Progenitor cell of endocrine pancreas (in vitro differentiated cells): ENCODE measurements around the gene CLTC. TPM values are rescaled to one million over a fixed set of nuclear protein-coding genes. Genes with fewer than 3 reads are reported as not detected.

Source experiments
- DNase-seq: peaks from one replicate; pipeline ENCODE4 v3.0.0; 2021; ENCODE audit warnings: low spot score; ENCODE audit not compliant: unreplicated experiment
- H3K27ac Mint-ChIP-seq: 2 replicates; pipeline ENCODE4 v1.8.0; 2021; ENCODE audit warnings: mild to moderate bottlenecking, moderate library complexity, mixed read lengths
- H3K27me3 Mint-ChIP-seq: 2 replicates; pipeline ENCODE4 v1.8.0; 2021; ENCODE audit warnings: mixed read lengths
- H3K36me3 Mint-ChIP-seq: 2 replicates; pipeline ENCODE4 v1.8.0; 2022; ENCODE audit warnings: mixed read lengths; ENCODE audit not compliant: insufficient read depth
- H3K4me1 Mint-ChIP-seq: 2 replicates; pipeline ENCODE4 v1.8.0; 2021; ENCODE audit warnings: low read depth, mixed read lengths
- H3K4me3 Mint-ChIP-seq: 2 replicates; pipeline ENCODE4 v1.8.0; 2021; ENCODE audit warnings: low read depth, mild to moderate bottlenecking, moderate library complexity, mixed read lengths
- H3K9me3 Mint-ChIP-seq: 2 replicates; pipeline ENCODE4 v1.8.0; 2021; ENCODE audit warnings: low read depth, mixed read lengths
- total RNA-seq: library from RNA; stranded (reverse); gene quantifications from 2 replicates; pipeline ENCODE4 v1.2.1, GENCODE V29; 2021
- TF ChIP-seq, protein P1 (sequence below): fragments of 200-600 bp; sonication (generic); IDR thresholded peaks from one replicate; pipeline ENCODE4 v1.5.0; 2021; ENCODE audit warnings: antibody characterized with exemption, mild to moderate bottlenecking; ENCODE audit not compliant: unreplicated experiment

Gene CLTC
- total RNA-seq, 1 donor from 2014 or later = 185 TPM

- Mint-ChIP-seq H3K36me3 (peaks cover 3% of the 10 kb centered on the region), H3K9me3 (no peaks in the 10 kb centered on the region), H3K27me3 (no peaks in the 10 kb centered on the region), H3K4me1 (peaks cover 7% of the 10 kb centered on the region), H3K4me3 (no peak overlapping the region), H3K27ac (no peak overlapping the region)
- DNase-seq = no peak
- TF ChIP-seq, protein P1, sequence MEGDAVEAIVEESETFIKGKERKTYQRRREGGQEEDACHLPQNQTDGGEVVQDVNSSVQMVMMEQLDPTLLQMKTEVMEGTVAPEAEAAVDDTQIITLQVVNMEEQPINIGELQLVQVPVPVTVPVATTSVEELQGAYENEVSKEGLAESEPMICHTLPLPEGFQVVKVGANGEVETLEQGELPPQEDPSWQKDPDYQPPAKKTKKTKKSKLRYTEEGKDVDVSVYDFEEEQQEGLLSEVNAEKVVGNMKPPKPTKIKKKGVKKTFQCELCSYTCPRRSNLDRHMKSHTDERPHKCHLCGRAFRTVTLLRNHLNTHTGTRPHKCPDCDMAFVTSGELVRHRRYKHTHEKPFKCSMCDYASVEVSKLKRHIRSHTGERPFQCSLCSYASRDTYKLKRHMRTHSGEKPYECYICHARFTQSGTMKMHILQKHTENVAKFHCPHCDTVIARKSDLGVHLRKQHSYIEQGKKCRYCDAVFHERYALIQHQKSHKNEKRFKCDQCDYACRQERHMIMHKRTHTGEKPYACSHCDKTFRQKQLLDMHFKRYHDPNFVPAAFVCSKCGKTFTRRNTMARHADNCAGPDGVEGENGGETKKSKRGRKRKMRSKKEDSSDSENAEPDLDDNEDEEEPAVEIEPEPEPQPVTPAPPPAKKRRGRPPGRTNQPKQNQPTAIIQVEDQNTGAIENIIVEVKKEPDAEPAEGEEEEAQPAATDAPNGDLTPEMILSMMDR = no peak
Measured at GRCh38 chr17:59632398-59632797, 12.7 kb downstream of the CLTC start.

DNA sequence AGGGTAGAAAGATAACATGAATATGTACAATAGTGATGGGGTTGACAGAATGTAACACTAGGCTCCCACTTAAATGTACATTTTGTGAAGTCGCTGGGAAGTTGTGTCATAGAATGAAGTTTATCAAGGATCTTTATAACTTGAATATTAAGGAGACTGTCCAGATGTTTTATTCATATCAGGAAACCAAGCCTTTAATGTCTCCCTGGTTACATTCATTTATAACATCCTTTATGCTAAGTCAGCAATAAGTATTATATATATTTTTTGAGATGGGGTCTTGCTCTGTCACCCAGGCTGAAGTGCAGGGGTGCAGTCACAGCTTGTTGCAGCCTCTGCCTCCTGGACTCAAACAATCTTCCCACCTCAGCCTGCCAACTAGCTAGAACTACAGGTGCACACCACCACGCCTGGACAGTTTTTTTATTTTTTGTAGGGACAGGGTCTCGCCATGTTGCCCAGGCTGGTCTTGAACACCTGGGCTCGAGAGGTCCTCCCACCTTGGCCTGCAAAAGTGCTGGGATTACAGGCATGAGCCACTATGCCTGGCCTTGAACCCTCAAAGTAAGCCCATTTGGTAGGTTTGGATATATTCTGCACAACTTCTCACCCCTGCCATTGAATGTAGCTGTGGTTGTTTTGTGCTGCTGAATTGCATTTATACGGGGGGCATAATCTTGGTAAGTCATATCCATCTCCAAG, 14.1 kb downstream of the CLTC start:
- no peak for DNase-seq
- Mint-ChIP-seq H3K36me3 (peaks cover 4% of the 10 kb centered on the region), H3K27me3 (no peaks in the 10 kb centered on the region), H3K9me3 (no peaks in the 10 kb centered on the region), H3K4me3 (no peak overlapping the region), H3K27ac (no peak overlapping the region), H3K4me1 (peaks cover 7% of the 10 kb centered on the region)
- TF ChIP-seq, protein P1 = no peak

- no peaks in the 10 kb centered on the region for H3K27me3 Mint-ChIP-seq
- H3K4me3 Mint-ChIP-seq = no peak overlapping the region
- H3K27ac Mint-ChIP-seq = no peak overlapping the region
- TF ChIP-seq, protein P1 = no peak
- DNase-seq = no peak
- H3K36me3 Mint-ChIP-seq = peaks cover 4% of the 10 kb centered on the region
- H3K4me1 Mint-ChIP-seq = peaks cover 7% of the 10 kb centered on the region
- H3K9me3 Mint-ChIP-seq = no peaks in the 10 kb centered on the region
Measured at GRCh38 chr17:59634632-59635541, 15.2 kb downstream of the CLTC start.

GRCh38 chr17:59637611-59638310, 18.1 kb downstream of the CLTC start:
- H3K4me1 Mint-ChIP-seq = peaks cover 18% of the 10 kb centered on the region
- TF ChIP-seq, protein P1 = no peak
- no peak overlapping the region for H3K27ac Mint-ChIP-seq

GRCh38 chr17:59638553-59638952, 18.9 kb downstream of the CLTC start:
- peaks cover 1% of the 10 kb centered on the region for H3K36me3 Mint-ChIP-seq
- no peaks in the 10 kb centered on the region for H3K9me3 Mint-ChIP-seq
- H3K27ac Mint-ChIP-seq = no peak overlapping the region
- H3K4me1 Mint-ChIP-seq = peaks cover 23% of the 10 kb centered on the region
- no peak overlapping the region for H3K4me3 Mint-ChIP-seq
- TF ChIP-seq, protein P1 = no peak
- no peak for DNase-seq
- H3K27me3 Mint-ChIP-seq = no peaks in the 10 kb centered on the region

More at GRCh38 chr17:59637611-59638310, 18.1 kb downstream of the CLTC start:
- Mint-ChIP-seq H3K9me3 (no peaks in the 10 kb centered on the region), H3K4me3 (no peak overlapping the region), H3K27me3 (no peaks in the 10 kb centered on the region), H3K36me3 (peaks cover 1% of the 10 kb centered on the region)
- DNase-seq = no peak
